GM18873 (cell line): ENCODE measurements around the gene P2RX2.

Experiments
- ATAC-seq: cut with Tn5 transposase; IDR thresholded peaks from one replicate; pipeline ENCODE4 v1.9.1; 2021; ENCODE audit warnings: mild to moderate bottlenecking, moderate library complexity, moderate number of reproducible peaks; ENCODE audit not compliant: unreplicated experiment, low FRiP score

Gene P2RX2

GRCh38 chr12:132633398-132633797 is 14.8 kb downstream of the P2RX2 start:
- no peak for ATAC-seq

- ATAC-seq, result no peak
Observed at GRCh38 chr12:132633901-132634300, 15.3 kb downstream of the P2RX2 start.

- ATAC-seq, result no peak
Observed at GRCh38 chr12:132634411-132634990, 15.9 kb downstream of the P2RX2 start.

- no peak for ATAC-seq
Observed at GRCh38 chr12:132635076-132635955, 16.7 kb downstream of the P2RX2 start.

GRCh38 chr12:132637811-132638210 is 19.2 kb downstream of the P2RX2 start:
- ATAC-seq, result no peak

- no peak for ATAC-seq
Observed at GRCh38 chr12:132638541-132639408, 20.2 kb downstream of the P2RX2 start.

GRCh38 chr12:132639956-132640520 is 21.5 kb downstream of the P2RX2 start:
- no peak for ATAC-seq

- no peak for ATAC-seq
Observed at GRCh38 chr12:132640936-132641335, 22.4 kb downstream of the P2RX2 start.

GRCh38 chr12:132641811-132642650 is 23.5 kb downstream of the P2RX2 start:
- no peak for ATAC-seq

GRCh38 chr12:132642846-132643835 is 24.6 kb downstream of the P2RX2 start:
- no peak for ATAC-seq

- no peak for ATAC-seq
Observed at GRCh38 chr12:132646850-132647249, 28.3 kb downstream of the P2RX2 start.

GRCh38 chr12:132647858-132648257 is 29.3 kb downstream of the P2RX2 start:
- ATAC-seq, result no peak

GRCh38 chr12:132648616-132649225 is 30.1 kb downstream of the P2RX2 start:
- no peak for ATAC-seq

- ATAC-seq, result no peak
Observed at GRCh38 chr12:132649226-132649945, 30.8 kb downstream of the P2RX2 start.

GRCh38 chr12:132651444-132652100 is 33.0 kb downstream of the P2RX2 start:
- ATAC-seq, result no peak

GRCh38 chr12:132653567-132654290 is 35.2 kb downstream of the P2RX2 start:
- ATAC-seq, result no peak
